ENCODE measurements around the gene PIK3R6.
"Not testable (repeated sequence)": the region's sequence is repeated elsewhere in the genome, so short reads cannot be mapped to it uniquely, and the experiment has no call there.

PIK3R6 gene

DNA sequence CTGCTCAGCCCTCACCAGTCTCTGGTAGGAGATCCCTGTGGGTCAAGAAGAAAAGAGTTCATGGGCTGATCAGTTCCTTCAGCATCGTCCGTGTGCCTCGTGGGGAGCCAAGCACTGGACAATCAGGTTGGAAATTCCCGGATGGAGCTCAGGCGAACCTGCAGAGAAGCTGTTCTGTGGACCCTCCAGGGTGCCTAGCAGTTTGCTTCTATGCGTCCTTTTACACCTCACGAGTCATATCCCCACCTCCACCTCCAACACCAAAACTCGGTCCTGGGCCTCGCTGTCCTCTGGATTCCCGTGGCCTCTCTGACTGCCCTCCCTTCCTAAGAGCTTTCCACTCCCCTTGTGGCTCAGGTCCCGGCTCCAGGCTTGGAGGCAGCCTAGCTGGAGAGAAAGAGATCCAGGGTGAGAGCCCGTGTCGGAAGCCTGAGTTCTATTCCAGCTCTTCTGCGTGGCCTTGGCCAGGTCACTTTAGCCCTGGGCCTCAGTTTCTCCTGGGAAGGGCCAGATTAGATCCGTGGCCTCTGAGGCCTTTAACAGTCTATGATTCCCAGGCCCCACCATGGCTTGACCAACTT is 26.2 kb upstream of the PIK3R6 start:
- DNase-seq (ENCODE audit: low spot score): no peak

DNA sequence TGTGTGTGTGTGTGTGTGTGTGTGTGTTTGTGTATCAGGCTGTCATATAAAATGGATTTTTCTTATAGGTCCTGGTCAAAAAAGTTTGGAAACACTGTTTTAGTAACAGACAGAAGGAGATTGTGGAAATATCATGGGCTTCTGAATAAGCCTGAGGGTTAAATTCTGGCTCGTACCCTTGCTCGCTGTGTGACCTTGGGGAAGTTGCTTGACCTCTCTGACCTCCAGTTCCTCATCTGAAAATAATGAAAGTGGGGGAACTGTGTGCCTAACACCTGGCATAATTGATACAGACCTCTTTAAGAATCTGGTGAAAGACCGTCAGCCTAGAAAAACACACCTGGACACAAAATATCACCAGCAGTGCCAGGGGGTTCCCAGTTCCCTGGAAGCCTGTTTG is 25.6 kb upstream of the PIK3R6 start:
- no peak for DNase-seq (ENCODE audit: low spot score)

GRCh38 chr17:8892338-8892690 is 24.8 kb upstream of the PIK3R6 start:
- no peak for DNase-seq (ENCODE audit: low spot score)

- DNase-seq (ENCODE audit: low spot score): no peak
Measured at GRCh38 chr17:8890671-8891070, 23.2 kb upstream of the PIK3R6 start.

DNA sequence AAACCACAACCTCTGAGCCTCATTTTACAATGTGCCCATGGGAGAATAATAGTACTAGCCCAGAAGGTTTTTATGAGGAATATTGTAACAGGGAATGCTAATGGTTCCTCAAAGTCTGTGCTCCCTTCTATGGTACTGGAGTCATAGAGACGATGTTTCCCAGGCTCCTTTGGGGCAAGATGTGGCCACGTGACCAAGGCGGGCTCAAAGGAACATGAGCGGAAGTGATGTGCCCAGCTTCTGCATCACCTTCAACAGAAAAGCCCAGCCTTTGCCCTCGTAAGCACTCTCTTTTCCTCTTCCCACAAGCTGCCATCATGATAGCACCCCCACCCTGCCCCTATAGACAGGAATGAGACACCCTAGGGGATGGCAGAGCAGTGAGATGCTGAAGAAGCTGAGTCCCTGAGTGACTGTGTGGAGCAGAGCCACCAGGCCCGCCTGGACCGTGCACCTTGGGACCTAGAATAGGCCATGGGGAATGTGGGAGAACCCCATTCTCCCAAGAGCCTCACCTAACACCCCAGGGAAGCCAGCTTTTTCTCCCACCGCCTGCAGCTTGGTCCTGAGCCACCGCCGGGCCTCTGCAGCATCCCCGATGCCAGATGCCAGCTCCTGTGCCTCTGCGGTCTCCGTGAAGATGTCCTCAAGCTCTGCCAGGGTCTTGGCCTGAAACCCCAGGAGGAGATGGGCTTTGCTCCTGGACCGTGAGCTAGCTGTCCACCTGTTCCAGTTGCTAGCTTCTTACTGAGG is 22.2 kb upstream of the PIK3R6 start:
- DNase-seq (ENCODE audit: low spot score): no peak

DNA sequence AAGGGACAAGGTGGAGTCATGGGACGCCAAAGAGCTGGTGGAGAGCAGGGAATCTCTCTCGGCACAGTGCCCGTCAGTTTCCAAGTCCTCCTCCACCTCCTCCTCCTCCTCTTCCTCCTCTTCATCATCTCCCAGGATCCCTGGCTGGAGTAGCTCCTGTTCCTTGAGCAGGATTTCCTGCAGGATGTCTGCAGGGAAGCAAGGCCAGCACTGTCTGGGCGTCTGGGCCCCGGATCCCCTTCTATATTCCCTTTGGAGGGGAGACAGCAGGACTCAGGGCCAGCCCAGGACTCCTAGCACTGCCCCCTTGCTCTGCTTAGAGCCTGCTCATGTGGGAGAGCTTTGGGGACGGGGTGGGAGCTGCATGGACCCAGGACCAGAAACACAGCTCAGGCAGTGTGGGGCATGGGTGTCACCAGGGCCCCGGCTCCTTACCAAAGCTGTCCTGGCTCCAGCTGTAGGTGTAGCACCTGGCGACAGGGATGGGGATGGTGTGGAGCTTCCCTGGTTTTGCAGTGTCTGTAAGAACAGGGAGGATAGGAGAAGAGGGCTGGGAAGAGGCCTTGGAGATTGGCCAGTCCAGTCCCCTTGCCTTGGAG is 21.3 kb upstream of the PIK3R6 start:
- no peak for DNase-seq (ENCODE audit: low spot score)

DNA sequence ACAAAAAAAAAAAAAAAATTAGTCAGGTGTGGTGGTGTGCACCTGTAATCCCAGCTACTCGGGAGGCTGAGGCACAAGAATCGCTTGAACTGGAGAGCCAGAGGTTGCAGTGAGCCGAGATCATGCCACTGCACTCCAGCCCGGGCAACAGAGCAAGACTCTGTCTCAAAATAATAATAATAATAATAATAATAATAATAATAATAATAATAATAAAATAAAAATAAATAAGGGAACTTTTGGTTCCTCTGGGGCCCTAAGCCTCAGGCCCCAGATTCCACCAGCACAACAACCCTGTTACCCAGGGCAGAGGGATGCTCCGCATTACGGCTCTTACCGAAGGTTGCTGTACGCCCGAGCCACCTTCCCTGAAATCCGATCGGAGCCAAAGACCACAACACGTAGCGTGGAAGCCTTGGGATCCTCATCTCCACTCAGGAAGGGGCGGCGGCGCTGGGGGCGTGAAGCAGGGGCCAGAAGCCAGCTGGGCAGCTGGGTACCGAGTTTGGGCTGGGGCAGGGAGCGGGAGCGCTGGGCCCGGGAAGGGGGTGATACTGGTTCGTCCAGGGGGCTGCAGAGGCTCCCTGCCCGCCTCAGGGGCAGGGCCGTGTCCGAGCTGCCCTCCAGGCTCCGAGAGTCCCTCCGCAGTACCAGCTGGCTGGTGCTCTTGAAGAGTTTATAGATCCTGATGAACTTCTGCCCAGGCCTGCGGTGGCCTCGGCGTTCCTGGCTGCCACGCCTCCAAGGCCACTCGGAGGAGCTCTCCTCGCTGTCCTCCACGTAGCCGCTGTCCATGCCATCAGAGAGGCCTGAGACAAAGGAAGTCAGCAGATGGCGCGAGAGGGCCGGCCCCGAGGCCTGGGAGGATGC is 20.6 kb upstream of the PIK3R6 start:
- no peak for DNase-seq (ENCODE audit: low spot score)

GRCh38 chr17:8887301-8887700 is 19.8 kb upstream of the PIK3R6 start:
- no peak for DNase-seq (ENCODE audit: low spot score)

DNA sequence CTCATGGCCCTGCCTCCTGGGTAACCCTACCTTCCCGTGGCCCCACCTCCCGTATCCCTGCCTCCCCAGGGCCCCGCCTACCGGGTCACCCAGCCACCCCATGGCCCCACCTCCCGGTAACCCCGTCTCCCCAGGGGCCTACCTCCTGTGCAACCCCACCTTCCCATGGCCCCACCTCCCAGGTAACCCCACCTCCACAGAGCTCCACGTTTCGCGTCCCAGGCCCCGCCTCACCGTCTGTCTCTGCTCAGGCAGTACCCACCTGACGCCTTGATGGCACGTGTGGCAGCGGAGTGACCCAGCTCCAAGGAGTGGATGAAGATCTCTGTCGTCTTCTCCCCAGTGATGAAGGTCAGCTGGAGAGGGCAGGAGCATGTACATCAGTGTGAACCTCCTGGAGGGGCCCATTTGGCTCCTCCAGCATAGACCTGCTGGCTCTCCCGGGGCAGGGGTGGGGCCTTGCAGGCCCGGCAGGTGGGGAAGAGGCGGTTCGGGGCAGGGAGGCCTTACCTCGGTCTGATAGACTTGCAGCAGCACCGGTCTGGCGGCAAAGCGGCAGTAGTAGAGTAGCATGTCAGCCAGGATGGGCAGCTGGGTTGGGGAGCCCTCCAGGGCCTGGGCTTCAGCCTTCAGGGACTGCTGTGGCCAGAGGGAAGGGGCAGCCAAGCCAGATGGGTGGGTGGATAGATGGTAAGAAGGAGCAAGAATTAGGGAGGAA is 18.7 kb upstream of the PIK3R6 start:
- DNase-seq (ENCODE audit: low spot score): no peak

DNA sequence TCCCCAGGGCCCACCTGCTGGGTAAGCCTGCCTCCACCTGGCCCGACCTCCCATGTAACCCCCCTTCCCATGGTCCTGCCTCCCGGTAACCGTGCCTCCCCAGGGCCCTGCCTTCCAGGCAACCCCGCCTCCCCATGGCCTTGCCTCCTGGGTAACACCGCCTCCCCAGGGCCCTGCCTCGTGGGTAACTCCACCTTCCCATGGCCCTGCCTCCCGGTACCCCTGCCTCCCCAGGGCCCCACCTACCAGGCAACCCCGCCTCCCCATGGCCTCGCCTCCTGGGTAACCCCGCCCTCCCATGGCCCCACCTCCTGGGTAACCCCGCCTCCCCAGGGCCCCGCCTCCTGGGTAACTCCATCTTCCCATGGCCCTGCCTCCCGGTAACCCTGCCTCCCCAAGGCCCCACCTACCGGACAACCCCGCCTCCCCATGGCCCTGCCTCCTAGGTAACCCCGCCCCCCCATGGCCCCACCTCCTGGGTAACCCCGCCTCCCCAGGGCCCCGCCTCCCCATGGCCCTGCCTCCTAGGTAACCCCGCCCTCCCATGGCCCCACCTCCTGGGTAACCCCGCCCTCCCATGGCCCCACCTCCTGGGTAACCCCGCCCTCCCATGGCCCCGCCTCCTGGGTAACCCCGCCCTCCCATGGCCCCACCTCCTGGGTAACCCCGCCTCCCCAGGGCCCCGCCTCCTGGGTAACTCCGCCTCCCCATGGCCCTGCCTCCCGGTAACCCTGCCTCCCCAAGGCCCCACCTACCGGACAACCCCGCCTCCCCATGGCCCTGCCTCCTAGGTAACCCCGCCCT is 17.9 kb upstream of the PIK3R6 start:
- not testable (repeated sequence) for DNase-seq (ENCODE audit: low spot score)

DNA sequence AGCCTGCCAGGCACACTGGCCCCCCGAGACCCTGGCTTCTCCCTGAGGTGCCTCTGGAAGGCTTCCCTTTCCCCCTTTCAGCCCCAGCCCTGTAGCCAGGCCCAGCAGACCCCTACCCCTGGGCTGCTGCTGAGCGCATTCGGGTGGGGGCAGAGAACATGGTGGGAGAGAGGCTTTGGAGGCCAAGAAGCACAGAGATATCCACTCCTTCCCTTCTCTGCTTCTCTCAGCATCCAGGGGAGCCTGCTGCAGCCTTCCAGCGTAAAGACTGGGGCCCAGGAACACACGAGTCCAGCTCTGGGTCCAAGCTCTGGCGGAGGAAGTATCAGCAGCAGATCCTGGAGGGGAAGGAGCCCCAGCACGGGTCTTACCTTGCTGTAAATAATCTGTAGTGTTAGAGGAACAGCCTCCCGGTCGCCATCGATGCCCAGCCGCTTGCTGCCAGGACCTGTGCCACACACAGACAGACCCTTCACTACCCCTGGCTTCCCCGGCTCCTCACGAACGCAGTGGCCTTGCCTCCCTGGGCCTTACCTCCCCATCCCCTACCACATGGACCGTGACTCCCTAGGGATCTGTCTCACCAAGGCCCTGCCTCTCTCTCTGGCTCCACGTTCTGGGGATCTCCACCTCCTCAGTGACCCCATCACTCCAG is 17.0 kb upstream of the PIK3R6 start:
- DNase-seq (ENCODE audit: low spot score): no peak

DNA sequence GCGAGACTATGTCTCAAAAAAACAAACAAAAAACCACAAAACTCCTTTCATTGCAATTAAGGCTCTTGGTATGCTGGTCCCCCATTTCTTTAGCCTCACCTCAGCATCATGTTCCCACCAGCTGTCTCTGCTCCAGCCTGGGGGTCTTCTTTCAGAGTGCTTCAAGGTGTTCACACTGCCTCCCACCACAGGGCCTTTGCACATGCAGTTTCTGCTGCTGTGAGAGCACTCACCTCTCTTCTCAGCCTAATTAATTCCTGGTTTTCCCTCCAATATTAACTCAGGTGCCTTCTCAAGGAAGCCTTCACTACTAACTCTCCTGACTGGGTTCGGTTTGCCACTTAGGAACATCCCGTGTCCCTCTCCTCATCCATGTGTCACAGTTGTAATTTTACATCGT is 15.9 kb upstream of the PIK3R6 start:
- DNase-seq (ENCODE audit: low spot score): no peak

GRCh38 chr17:8881606-8882005 is 14.1 kb upstream of the PIK3R6 start:
- no peak for DNase-seq (ENCODE audit: low spot score)

GRCh38 chr17:8880466-8880865 is 13.0 kb upstream of the PIK3R6 start:
- DNase-seq (ENCODE audit: low spot score): no peak

- DNase-seq (ENCODE audit: low spot score): no peak
Measured at GRCh38 chr17:8879410-8879809, 11.9 kb upstream of the PIK3R6 start.

DNA sequence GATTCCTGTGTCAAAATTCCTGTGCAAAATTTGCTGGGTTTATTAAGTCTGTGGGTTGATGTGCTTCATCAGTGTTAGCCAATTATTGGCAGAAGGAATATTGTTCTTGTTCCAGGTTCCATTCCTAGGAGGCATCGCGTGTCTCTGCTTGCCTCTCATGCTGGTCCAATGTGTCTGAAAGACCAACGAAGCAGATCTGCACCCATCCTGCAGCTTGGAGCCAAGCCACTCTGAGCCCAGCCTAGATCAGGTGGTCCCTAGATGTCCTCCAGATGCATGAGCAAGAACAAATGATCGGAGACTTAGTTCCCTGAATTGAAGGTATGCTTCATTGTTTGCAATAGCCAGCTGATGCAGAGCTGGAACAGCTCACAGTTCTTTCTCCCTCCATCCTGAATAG is 10.5 kb upstream of the PIK3R6 start:
- DNase-seq (ENCODE audit: low spot score): no peak

- no peak for DNase-seq (ENCODE audit: low spot score)
Measured at GRCh38 chr17:8875957-8876356, 8.5 kb upstream of the PIK3R6 start.

DNA sequence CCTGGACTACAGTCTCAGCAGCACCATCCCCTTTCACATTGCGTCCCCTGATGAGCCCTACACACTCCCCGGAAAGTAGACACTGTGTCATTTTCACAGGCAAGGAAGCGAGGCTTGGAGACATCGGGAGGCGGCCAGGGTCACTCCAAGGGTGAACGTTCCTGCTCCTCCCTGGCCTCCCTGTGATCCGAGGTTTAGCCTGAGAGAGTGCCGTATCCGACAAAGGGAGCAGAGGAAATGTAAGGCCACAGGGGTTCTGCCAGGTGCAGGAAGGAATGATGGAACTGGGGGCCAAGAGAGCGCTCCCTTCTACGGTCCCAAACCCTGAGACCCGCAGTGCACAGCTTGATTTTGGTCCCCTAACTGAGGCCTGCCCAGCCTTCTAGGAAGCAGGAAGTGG is 8.0 kb upstream of the PIK3R6 start:
- DNase-seq (ENCODE audit: low spot score): no peak

GRCh38 chr17:8873801-8874715 is 6.6 kb upstream of the PIK3R6 start:
- DNase-seq (ENCODE audit: low spot score): no peak

Data from HuH-7.5 (cell line).